Natural killer cell (primary cell): ENCODE measurements around the gene SLC26A8. TPM values are rescaled to one million over a fixed set of nuclear protein-coding genes. Genes with fewer than 3 reads are reported as not detected.

Source experiments
- ATAC-seq, 3 donors: fragments of 150-1000 bp in 2 of 3; fragments of 200-7000 bp in 1 of 3; cut with Tn5 transposase; 1 replicate in 1 of 3; 2 replicates in 2 of 3; pipeline ENCODE4 v1.10.0; 2021; ENCODE audit warnings: mild to moderate bottlenecking in 2 of 3, moderate library complexity in 2 of 3
- DNase-seq, 2 donors: peaks; one replicate each; pipeline versions ENCODE4 v3.0.0 to v3.0.0-alpha.2; 2013 to 2021; ENCODE audit warnings: mixed read lengths in 1 of 2
- H3K27ac ChIP-seq: one replicate; pipeline ENCODE4 v1.5.1; 2013; ENCODE audit warnings: mild to moderate bottlenecking, low read length
- H3K27me3 ChIP-seq: one replicate; pipeline ENCODE4 v1.6.1; 2013; ENCODE audit warnings: low read length; ENCODE audit not compliant: control insufficient read depth, insufficient read depth
- H3K36me3 ChIP-seq: one replicate; pipeline ENCODE4 v1.6.1; 2013; ENCODE audit warnings: low read length; ENCODE audit not compliant: control insufficient read depth, insufficient read depth
- H3K4me1 ChIP-seq: one replicate; pipeline ENCODE4 v1.6.1; 2013; ENCODE audit warnings: low read length; ENCODE audit not compliant: control insufficient read depth, insufficient read depth
- H3K4me3 ChIP-seq: one replicate; pipeline ENCODE4 v1.5.1; 2013; ENCODE audit warnings: low read length
- H3K9me3 ChIP-seq: one replicate; pipeline ENCODE4 v1.6.1; 2013; ENCODE audit warnings: low read length; ENCODE audit not compliant: control insufficient read depth, insufficient read depth
- H3K27ac Mint-ChIP-seq, 2 donors: one replicate each; pipeline ENCODE4 v1.8.0; 2022; ENCODE audit warnings: mild to moderate bottlenecking in 2 of 2, mixed read lengths in 2 of 2, moderate library complexity in 1 of 2
- H3K27me3 Mint-ChIP-seq, 2 donors: one replicate each; pipeline ENCODE4 v1.8.0; 2022; ENCODE audit warnings: low read depth in 2 of 2, mixed read lengths in 2 of 2
- H3K36me3 Mint-ChIP-seq: one replicate; pipeline ENCODE4 v1.8.0; 2022; ENCODE audit warnings: mixed read lengths
- H3K4me1 Mint-ChIP-seq, 2 donors: one replicate each; pipeline ENCODE4 v1.8.0; 2022; ENCODE audit warnings: mixed read lengths in 2 of 2
- H3K4me3 Mint-ChIP-seq: one replicate; pipeline ENCODE4 v1.8.0; 2022; ENCODE audit warnings: mild to moderate bottlenecking, moderate library complexity, mixed read lengths
- H3K9me3 Mint-ChIP-seq, 2 donors: one replicate each; pipeline ENCODE4 v1.8.0; 2022; ENCODE audit warnings: mixed read lengths in 2 of 2
- CTCF ChIP-seq: fragments of 200-600 bp; IDR thresholded peaks from one replicate; pipeline ENCODE4 v1.8.0; 2022; ENCODE audit warnings: antibody characterized with exemption
- WGBS: methylation state at CpG from one replicate; pipeline ENCODE4 v1.1.7; 2013; ENCODE audit warnings: missing lambda C conversion rate; ENCODE audit not compliant: insufficient coverage; 5-methylcytosine and 5-hydroxymethylcytosine counted together
- intact Hi-C: fragments of 100-400 bp; cut with micrococcal nuclease; formaldehyde crosslinking; loops from one replicate; pipeline ENCODE4 v1.14.2; 2022
- total RNA-seq, 4 donors: library from RNA; stranded (reverse); fragments of 120-200 nt in 1 of 4; gene quantifications; one replicate each; pipeline versions ENCODE4 v1.2.3 to v1.2.4, GENCODE V29; 2013 to 2022

Gene SLC26A8
- total RNA-seq, 3 donors from 2014 or later (not counting 1 experiment from before 2014, with no cell fraction given), result 0.93 TPM; not detected in 2

GRCh38 chr6:36039112-36039511, 14.7 kb upstream of the SLC26A8 start:
- H3K4me3 ChIP-seq, result no peak overlapping the region
- TF ChIP-seq CTCF, result no peak
- H3K27me3 ChIP-seq, result no peaks in the 10 kb centered on the region
- H3K36me3 ChIP-seq, result no peaks in the 10 kb centered on the region
- no peaks in the 10 kb centered on the region for H3K9me3 ChIP-seq
- no peaks in the 10 kb centered on the region for H3K9me3 Mint-ChIP-seq
- ATAC-seq, result no peak
- peaks cover 70 to 71% of the 10 kb centered on the region in 2 donors for H3K4me1 Mint-ChIP-seq
- H3K27me3 Mint-ChIP-seq, result no peaks in the 10 kb centered on the region
- no peak overlapping the region for H3K27ac ChIP-seq
- H3K27ac Mint-ChIP-seq, result peak overlapping the region; percentile 80 to 83
- H3K36me3 Mint-ChIP-seq, result no peaks in the 10 kb centered on the region
- no peak for DNase-seq
- peak overlapping the region; percentile 45 for H3K4me3 Mint-ChIP-seq
- intact Hi-C loops, result loop anchor here (5.0 kb wide), 1 partner anchor 38 kb away; no protein-coding TSS in a partner anchor
- peaks cover 18% of the 10 kb centered on the region for H3K4me1 ChIP-seq

DNA sequence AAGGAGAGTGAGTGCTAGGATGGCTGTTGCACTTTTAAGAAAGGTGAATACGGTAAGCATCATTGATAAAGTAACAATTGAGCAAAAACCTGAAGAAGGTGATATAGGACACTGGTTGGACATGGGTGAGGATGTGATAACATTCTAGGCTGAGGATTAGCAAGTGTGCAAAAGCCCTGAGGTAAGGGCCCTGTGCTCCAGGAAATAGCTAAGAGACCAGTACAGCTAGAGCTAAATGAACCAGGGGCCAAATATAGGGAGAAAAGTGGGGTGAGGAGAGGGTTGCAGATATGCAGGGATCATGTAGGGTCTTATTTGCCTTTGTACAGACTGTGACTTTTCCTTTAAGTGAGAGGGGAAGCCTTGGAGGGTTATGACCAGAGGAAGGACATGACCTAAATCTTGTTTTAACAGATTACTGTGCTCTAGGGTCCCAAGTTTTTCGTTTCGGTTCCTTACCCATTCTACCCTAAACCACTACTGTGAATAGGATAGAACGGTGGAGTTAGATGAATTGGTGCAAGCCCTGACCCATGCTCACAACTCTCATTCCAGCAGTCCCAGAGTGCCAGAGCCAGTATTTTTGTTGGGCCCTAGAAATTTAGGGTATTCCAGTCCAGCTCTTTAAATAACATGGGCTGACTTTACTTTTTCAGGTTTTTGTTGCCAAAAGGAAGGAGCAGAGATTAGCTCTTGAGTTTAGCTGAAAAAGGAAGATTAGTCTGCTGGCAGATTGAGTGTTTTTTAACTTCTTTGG, 13.9 kb upstream of the SLC26A8 start:
- intact Hi-C loops, result loop anchor here (5.0 kb wide), 1 partner anchor 39 kb away; no protein-coding TSS in a partner anchor
- no peaks in the 10 kb centered on the region for H3K36me3 Mint-ChIP-seq
- H3K4me3 Mint-ChIP-seq, result peak overlapping the region; percentile 45
- H3K9me3 Mint-ChIP-seq, result no peaks in the 10 kb centered on the region
- H3K27me3 Mint-ChIP-seq, result no peaks in the 10 kb centered on the region
- Histone ChIP-seq H3K9me3 (no peaks in the 10 kb centered on the region), H3K4me1 (peaks cover 25% of the 10 kb centered on the region), H3K27me3 (no peaks in the 10 kb centered on the region), H3K36me3 (no peaks in the 10 kb centered on the region), H3K27ac (peak overlapping the region; percentile 24), H3K4me3 (no peak overlapping the region)
- 67% methylated on average over 1 of the region's 4 CpGs for WGBS
- DNase-seq (no peak), ATAC-seq (peak; percentile 38 to 64 (median 63))
- H3K27ac Mint-ChIP-seq, result peak overlapping the region; percentile 80 to 83
- H3K4me1 Mint-ChIP-seq, result peaks cover 79% of the 10 kb centered on the region in 2 donors
- TF ChIP-seq CTCF, result no peak

DNA sequence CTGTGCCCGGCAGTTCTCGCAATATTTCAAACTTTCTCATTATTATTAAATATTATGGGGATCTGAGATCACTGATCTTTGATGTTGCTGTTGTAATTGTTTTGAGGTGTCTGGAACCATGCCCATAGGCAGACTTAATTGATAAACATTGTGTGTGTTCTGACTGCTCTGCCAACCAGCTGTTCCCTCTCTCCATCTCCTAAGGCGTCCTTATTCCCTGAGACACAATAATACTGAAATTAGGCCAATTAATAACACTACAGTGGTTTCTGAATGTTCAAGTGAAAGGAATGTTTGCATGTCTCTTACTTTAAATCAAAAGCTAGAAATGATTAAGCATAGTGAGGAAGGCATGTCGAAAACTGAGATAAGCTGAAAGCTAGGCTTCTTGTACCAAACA, 10.8 kb upstream of the SLC26A8 start:
- Mint-ChIP-seq H3K4me1 (peaks cover 74 to 77% of the 10 kb centered on the region in 2 donors), H3K27me3 (no peaks in the 10 kb centered on the region), H3K9me3 (no peaks in the 10 kb centered on the region), H3K4me3 (no peak overlapping the region), H3K36me3 (no peaks in the 10 kb centered on the region), H3K27ac (peak overlapping the region; percentile 65 to 75)
- H3K27me3 ChIP-seq, result no peaks in the 10 kb centered on the region
- H3K36me3 ChIP-seq, result no peaks in the 10 kb centered on the region
- no peak overlapping the region for H3K27ac ChIP-seq
- 84% methylated on average over 2 of the region's 4 CpGs for WGBS
- DNase-seq (no peak), ATAC-seq (no peak)
- peaks cover 37% of the 10 kb centered on the region for H3K4me1 ChIP-seq
- TF ChIP-seq CTCF, result no peak
- H3K4me3 ChIP-seq, result no peak overlapping the region
- intact Hi-C loops, result loop anchor here (5.0 kb wide), 1 partner anchor 42 kb away; no protein-coding TSS in a partner anchor
- H3K9me3 ChIP-seq, result no peaks in the 10 kb centered on the region
